ENCODE measurements around the gene TRIP4.

GRCh38 chr15:64501396-64501715 lies 113.7 kb downstream of the TRIP4 start:
- TF ChIP-seq CTCF (IDR thresholded peaks at IDR 0.05 in 4 of 5, conservative IDR thresholded peaks at IDR 0.05 in 1 of 5) (no peak), POLR2A (IDR thresholded peaks at IDR 0.05) (no peak)

Measured in gastrocnemius medialis (tissue), 4 donors.